Middle frontal gyrus (tissue), 1 donor: ENCODE data around the gene CA6.
"Not testable (repeated sequence)": the region's sequence is repeated elsewhere in the genome, so short reads cannot be mapped to it uniquely, and the experiment has no call there.

Source experiments
- DNase-seq: peaks from one replicate; pipeline ENCODE4 v3.0.0-alpha.2; 2015; ENCODE audit warnings: low spot score; ENCODE audit errors: extremely low spot score

Gene CA6

DNA sequence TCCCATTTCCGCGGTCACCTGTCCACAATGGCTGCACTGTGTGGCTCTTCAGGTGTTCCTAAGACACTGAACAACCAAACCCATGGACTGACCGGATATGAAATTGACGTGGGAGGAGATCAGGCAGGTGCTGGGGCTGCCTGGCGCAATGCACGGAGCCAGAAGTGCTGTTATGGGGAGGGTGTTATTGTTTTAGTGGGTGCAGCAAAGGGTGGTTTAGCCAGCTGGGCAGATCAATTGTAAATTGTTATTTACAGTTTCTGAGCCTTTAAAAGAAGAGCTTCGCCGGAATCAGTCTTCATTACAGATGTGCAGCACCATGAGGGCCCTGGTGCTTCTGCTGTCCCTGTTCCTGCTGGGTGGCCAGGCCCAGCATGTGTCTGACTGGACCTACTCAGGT, at the start of gene CA6:
Gene CA6, plus strand, starts transcription at position 301 of the 400 bp plus-strand sequence. Its CDS starts 19 bp downstream, at position 320.
- DNase-seq, result no peak

- not testable (repeated sequence) for DNase-seq
These were observed 48.9 kb upstream of the CA6 start for GRCh38 chr1:8896775-8897174.

DNA sequence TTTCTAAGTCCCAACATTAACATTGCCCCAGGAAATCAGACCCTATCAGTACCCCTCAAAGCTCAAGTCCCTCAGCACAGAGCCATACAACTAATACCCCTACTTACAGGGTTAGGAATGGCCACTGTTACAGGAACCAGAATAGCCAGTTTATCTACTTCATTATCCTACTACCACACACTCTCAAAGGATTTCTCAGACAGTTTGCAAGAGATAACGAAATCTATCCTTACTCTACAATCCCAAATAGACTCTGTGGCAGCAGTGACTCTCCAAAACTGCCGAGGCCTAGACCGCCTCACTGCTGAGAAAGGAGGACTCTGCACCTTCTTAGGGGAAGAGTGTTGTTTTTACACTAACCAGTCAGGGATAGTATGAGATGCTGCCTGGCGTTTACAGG, 48.2 kb upstream of the CA6 start:
- not testable (repeated sequence) for DNase-seq

DNA sequence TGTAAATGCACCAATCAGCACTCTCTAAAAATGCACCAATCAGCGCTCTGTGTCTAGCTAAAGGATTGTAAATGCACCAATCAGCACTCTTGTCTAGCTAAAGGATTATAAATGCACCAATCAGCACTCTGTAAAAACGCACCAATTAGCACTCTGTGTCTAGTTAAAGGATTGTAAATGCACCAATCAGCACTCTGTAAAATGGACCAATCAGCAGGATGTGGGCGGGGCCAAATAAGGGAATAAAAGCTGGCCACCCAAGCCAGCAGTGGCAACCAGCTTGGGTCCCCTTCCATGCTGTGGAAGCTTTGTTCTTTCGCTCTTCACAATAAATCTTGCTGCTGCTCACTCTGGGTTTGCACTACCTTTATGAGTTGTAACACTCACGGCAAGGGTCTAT, 47.2 kb upstream of the CA6 start:
- not testable (repeated sequence) for DNase-seq

- DNase-seq, result no peak
These were observed 46.6 kb upstream of the CA6 start for GRCh38 chr1:8899046-8899445.

DNA sequence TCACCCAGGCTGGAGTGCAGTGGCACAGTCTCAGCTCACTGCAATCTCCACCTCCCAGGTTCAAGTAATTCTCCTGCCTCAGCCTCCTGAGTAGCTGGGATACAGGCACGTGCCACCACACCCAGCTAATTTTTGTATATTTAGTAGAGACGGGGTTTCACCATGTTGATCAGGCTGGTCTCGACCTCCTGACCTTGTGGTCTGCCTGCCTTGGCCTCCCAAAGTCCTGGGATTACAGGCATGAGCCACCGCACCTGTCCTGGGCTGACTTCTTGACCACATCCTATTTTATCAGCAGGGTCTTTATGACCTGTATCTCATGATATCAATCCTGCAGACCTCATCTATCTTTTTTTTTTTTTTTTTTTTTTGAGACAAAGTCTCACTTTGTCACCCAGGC, 45.0 kb upstream of the CA6 start:
- not testable (repeated sequence) for DNase-seq

DNA sequence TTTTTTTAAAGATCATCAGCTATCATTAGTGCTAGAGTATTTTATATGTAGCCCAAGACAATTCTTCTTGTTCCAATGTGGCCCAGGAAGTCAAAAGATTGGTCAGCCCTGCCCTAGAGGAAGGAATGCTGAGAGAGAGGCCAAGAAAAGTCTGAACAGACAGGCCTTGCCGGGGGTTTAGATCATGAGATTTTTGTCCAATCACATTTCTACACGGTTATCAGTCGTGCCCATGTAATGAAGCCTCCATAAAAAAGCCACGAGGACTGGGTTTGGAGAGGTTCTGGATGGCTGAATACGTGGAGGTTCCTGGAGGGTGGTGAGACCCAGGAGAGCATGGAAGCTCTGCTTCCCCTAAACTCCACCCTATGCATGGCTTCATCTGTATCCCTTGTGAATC, 42.9 kb upstream of the CA6 start:
- no peak for DNase-seq

- no peak for DNase-seq
These were observed 42.3 kb upstream of the CA6 start for GRCh38 chr1:8903410-8903809.

GRCh38 chr1:8903908-8904650, 41.6 kb upstream of the CA6 start:
- no peak for DNase-seq

DNA sequence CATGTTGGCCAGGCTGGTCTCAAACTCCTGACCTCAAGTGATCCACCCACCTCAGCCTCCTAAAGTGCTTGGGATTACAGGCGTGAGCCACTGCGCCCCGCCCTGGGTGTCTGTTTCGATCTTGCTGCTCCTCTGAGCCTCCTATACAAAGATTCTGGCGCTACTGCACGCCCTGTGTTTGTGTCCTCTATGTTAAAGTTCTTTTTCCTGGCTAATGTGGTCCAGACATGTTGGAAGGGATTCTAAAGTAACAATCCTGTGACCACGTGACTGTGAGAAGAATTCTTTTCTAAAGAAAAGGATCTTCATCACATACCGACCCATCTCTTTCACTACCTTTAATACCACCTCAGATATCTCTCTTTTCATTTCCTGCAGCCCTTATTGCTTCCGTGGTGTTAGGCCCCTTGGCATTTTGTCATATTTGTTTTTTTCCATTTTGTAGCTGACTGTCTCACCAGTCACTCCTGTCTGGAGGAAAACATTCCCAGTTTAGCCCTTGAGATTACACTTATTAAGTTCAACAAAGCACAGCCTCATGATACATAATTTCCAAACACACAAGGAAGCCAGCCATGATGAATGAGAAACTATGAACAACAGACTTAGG, 40.0 kb upstream of the CA6 start:
- no peak for DNase-seq

GRCh38 chr1:8908388-8909151, 37.1 kb upstream of the CA6 start:
- DNase-seq, result no peak

DNA sequence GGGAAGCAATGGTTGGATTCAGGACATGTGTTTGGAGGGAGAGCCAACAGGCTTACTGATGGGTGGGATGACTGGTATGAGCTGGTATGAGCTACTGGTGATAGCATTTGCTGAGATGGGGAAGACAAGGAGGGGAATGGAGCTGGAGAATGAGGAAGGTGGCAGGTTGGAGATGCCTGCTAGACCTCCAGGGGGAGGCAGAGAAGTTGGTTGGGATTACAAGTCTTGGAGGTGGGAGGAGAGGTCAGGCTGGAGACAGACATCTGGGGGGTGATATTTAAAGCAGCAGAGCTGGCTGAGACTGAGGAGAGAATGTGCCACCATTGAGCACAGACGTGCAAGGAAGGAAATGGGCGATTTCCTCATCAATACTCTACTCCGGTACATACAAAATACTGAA, 35.3 kb upstream of the CA6 start:
- DNase-seq, result no peak

GRCh38 chr1:8910914-8911313, 34.8 kb upstream of the CA6 start:
- DNase-seq, result no peak

DNA sequence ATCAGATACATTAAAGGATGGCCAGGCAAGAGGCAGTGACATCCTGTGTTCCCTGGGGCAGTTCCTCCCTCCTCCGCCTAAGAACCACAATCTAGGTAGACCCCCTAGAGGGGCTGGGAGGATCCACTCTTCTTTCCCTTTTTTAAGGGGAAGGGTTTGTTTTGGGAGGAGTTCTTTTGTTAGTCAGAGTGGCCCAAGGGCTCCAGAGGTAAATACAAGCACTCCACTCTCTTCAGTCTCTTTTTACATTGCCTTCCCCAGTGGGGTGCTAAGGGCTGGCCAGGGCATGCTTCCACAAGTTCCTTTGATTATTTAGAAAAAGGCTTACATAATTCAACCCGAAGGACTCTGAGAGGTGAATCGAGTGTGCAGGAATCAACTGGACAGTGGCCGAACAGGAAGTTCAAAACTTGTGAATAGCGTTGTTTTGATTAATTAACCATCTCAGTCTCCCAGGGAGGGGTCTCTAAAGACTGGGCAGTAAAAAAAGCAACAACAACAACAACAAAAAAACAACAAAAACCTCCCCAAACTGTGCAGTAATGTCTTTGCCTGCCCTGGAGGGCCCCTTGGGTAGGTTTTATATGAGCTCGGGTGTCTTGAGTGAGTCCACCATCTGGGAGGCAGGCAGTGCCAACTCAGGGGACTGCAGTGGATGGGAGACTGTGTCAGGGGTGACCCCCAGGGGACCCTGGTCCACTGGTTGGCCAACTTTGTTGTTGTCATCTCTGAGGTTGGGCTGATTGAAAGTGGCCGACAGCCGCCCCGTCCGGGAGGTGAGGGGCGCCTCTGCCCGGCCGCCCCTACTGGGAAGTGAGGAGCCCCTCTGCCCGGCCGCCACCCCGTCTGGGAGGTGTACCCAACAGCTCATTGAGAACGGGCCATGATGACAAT, 34.0 kb upstream of the CA6 start:
- no peak for DNase-seq

DNA sequence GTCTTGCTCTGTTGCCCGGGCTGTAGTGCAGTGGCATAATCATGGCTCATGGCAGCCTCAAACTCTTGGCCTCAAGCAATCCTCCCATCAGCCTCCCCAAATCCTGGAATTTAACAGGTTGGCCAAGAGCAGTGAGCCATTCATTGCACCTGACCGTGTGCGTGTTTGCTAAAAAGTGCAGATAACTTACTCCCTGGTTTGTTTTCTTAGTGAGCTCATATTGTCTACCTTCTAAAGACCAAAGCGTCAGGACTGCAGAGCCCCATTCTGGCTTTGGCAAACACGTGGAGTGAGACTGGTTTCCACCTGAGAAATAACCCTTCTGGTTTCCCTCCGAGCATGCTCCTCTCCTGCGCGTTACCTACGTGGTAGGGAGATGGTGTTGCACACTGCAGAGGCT, 32.2 kb upstream of the CA6 start:
- DNase-seq, result no peak

GRCh38 chr1:8914466-8914865, 31.2 kb upstream of the CA6 start:
- DNase-seq, result no peak

GRCh38 chr1:8915446-8915845, 30.2 kb upstream of the CA6 start:
- DNase-seq, result no peak

GRCh38 chr1:8917536-8917935, 28.1 kb upstream of the CA6 start:
- DNase-seq, result not testable (repeated sequence)

- DNase-seq, result no peak
These were observed 22.7 kb upstream of the CA6 start for GRCh38 chr1:8922962-8923361.

- no peak for DNase-seq
These were observed 20.3 kb upstream of the CA6 start for GRCh38 chr1:8925406-8925805.

GRCh38 chr1:8925960-8926359, 19.7 kb upstream of the CA6 start:
- no peak for DNase-seq
